HG03432 (cell line): ENCODE data around the gene TARS2.

Experiments used
- ATAC-seq: cut with Tn5 transposase; IDR thresholded peaks from one replicate; pipeline ENCODE4 v1.9.1; 2021; ENCODE audit warnings: mild to moderate bottlenecking, moderate library complexity; ENCODE audit not compliant: unreplicated experiment

Gene TARS2

DNA sequence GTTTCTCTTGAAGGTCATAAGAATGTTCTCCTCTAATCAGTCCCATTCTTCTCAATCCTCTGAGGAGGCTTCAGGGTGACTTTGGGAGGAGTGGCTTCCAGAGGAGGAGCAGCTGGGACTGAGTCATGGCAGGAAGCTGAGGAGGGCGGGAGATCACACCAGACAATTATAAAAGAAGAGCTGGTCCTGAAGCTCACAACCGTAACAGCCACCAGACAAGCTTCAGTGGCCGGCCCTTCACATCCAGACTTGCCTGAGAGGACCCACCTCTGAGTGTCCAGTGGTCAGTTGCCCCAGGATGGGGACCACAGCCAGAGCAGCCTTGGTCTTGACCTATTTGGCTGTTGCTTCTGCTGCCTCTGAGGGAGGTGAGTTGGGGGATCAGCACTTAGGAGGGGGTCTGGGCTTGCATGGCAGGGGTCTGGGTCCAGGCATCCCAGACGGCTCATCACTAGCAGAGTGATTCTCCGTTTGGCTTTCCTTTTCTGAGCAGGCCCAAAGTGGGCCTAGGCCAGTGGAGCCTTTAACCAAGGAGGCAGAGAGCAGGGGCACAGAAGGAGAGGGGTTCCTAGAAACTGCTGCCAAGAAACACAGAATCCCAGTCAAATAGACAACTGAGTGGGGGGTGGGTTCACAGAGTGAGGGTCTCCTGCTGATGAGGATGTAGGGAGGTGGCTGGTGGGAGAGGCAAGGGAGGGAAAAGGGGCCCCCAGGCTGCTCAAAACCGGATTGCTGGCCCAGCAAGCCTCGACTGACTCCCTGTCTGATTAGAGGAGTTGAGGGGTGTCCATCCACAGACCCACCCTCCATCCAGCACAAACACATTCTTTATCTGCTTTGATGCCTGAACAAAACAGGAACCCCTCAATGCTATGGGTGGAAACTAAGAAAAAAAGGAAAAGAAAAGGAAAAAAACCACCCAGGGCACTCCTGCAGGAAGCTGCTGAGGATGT, 21.0 kb downstream of the TARS2 start, which contains the start of gene ECM1:
TSS of gene ECM1 (plus strand) at position 198 of the 953 bp plus-strand sequence. CDS start at position 299, 101 bp downstream.
- no peak for ATAC-seq

DNA sequence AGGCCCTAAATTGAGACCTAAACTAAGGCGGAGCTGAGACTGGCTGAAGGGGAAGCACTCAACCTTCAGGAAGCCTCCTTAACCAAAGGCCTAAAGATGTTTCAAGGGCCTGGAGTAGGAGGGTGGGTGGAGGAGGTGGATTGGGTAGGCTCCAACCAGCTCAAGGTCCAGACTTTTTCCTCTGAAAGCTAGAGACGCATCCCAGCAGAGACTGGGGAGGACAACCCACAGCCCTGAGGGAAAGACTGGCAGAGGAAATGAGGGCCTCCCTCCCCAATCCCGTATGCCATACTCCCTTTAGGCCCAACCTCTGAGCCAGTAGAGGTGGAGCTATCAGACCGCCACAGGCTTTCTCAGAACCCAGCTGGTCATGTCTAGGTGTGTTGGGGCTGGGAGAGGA, 21.8 kb downstream of the TARS2 start:
- no peak for ATAC-seq

DNA sequence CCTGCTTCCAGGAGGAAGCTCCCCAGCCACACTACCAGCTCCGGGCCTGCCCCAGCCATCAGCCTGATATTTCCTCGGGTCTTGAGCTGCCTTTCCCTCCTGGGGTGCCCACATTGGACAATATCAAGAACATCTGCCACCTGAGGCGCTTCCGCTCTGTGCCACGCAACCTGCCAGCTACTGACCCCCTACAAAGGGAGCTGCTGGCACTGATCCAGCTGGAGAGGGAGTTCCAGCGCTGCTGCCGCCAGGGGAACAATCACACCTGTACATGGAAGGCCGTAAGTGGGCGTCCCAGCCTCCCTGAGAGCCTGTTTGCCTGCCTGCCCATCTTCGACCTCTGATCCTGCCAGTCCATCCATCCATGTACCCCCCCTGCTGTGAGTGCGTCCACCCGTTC, 24.3 kb downstream of the TARS2 start:
- no peak for ATAC-seq

DNA sequence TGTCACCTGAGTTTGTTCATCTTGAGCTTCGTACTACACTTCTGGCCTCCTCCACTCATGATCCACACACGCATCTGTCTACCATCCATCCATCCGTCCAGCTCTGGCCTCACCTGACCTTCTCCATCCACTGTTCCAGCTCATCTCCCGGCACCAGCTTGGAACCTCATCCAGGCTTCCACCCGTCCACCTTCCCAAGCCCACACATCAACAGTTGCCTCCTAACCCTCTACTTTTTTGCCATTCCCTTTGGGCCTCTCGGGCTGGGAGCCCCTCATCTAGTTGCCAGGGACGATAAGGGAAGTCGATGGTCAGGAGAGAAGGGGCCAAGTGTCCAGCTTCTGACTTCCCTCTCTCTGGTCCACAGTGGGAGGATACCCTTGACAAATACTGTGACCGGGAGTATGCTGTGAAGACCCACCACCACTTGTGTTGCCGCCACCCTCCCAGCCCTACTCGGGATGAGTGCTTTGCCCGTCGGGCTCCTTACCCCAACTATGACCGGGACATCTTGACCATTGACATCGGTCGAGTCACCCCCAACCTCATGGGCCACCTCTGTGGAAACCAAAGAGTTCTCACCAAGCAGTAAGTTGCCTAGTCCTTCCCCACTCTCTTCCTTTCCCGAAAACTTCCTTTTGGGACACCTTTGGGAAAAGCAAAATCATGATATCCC, 24.9 kb downstream of the TARS2 start:
- ATAC-seq, result no peak

DNA sequence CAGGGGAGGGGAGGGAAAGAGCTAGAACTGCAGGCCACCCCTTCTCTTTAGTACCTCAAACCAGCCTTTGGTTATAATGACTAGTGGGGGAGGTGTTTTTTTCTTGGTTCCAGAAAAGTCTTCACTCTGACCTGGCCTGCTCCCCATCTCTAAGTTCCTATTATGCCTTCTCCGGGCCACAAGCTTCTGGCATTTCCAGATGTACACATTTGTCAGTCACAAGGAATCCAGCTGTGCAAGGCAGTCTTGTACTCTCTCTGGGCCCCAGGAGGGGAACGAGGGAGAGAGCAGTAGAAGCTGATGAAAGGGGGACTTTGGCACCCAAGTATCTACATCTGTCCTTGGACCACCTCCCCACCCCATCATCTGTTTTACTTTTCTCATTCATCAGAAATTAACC, 25.6 kb downstream of the TARS2 start:
- ATAC-seq, result no peak

DNA sequence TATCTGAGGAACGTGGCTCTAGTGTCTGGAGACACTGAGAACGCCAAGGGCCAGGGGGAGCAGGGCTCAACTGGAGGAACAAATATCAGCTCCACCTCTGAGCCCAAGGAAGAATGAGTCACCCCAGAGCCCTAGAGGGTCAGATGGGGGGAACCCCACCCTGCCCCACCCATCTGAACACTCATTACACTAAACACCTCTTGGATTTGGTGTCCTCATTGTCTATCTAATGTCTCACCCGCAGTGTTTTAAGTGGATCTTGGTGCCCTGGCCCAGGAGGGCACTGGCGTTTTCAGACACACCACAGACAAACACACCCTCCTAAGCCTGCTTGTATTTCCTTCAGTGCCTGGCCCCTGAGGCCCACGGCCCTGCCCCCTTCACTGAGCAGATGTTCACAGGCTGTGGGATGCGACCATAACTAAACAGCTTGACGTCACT, 26.2 kb downstream of the TARS2 start:
- no peak for ATAC-seq

DNA sequence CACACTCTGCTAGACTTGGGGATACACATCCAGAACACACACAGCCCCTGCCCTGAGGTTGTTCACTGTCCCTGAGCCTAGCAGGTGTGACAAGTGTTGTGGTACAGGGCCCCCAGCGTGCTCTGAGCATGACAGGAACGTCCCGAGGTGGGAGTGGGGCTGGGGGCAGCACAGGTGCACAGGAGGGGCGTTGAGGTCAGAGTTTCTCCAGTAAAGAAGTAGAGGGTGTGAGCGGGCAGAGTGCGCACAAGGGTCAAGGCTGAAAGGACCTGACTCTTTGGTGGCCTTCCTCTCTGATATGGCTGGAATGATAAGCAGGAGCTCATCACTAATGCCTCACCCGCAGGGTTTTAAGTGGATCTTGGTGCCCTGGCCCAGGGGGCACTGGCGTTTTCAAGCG, 27.0 kb downstream of the TARS2 start:
- ATAC-seq, result no peak

DNA sequence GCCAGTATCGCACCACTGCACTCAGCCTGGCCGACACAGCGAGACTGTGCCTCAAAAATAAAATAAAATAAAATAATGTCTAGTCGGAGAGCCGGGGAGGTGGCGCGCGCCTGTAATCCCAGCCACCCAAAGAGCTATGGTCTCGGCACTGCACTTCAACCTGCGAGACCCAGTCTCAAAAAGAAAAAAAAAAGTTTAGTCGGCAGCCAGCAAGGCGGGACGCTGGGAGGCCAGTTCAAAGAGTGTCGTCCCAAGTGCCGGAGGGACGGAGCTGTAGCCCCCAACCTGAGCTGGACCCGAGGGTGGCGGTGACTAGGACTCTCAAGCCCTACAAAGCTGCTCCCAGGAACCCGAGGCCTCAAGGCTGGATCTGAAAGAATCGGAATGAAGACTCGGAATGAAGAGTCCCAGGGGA, 27.7 kb downstream of the TARS2 start:
- ATAC-seq, result no peak

DNA sequence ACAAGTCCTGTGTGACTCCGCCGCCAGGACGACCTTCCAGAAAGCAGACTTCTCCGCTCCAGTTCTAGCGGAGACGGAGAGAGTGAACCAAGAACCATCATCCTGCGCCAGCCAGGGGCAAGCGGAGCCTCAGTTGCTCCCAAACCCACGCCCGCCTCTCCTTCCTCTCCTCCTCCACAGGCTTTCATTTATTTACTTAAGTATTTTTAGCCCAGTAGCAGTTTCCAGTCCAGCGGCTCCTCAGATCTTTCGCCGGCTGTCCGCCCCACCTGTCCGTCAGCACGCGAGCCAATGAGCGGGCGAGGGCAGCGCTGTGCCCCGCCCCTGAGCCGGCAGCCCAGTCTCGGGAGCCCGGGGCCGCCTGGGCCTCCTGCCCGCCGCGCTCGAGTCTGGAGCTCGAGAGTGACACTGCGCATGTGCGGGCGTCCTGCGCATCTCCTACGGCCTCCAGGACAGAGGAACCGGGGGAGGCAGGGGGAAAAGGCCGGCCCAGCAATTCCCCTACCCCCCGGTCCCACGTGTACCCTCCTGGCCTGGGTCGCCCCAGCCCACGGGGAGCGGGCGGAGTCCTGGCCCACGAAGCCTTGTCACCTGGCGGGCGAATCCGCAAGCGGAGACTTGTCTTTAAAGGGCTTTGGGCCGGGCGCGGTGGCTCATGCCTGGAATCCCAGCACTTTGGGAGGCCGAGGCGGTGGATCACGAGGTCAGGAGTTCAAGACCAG, 28.3 kb downstream of the TARS2 start, which contains the start of gene FALEC:
TSS of gene FALEC (plus strand) at position 425 of the 722 bp plus-strand sequence.
- peak; percentile 97 for ATAC-seq

DNA sequence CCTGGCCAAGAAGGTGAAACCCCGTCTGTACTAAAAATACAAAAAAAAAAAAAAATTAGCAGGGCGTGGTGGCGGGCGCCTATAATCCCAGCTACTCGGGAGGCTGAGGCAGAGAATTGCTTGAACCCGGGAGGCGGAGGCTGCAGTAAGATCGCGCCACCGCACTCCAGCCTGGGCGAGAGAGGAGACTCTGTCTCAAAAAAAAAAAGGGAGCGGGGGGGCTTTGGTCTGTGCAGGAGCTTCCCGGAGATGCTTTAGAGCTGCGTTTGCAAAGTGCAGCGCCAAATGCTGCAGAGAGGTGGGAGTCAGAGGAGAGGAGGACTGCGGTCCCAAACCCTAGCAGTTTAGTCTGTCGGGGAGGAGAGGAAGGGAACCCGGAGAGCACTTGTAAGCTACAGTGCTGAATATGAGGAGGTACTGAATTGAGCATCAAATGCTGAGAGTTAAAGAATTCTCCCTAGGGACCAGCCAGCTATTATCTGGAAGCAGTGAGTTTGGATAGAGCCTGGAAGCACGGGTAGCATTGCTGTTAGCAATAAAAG, 28.9 kb downstream of the TARS2 start:
- ATAC-seq, result peak; percentile 4

DNA sequence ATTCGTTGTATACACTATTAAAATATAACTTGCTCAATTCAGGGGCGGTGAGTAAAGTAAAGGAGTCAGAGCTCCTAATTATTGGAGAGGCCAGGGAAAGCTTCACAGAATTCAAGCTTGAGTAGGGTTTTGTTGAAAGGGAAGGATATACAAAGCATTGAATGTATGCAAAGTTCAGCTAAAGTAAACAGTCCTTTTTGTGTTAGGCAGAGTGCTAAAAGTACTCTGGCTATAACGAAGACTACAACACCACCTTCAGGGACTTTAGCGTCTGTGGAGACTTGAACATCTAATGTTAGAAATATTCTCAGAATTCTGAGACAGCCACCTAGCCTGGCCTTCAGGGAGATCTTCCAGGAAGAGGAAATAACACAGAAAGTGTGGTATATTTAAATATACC, 29.4 kb downstream of the TARS2 start:
- ATAC-seq, result no peak

DNA sequence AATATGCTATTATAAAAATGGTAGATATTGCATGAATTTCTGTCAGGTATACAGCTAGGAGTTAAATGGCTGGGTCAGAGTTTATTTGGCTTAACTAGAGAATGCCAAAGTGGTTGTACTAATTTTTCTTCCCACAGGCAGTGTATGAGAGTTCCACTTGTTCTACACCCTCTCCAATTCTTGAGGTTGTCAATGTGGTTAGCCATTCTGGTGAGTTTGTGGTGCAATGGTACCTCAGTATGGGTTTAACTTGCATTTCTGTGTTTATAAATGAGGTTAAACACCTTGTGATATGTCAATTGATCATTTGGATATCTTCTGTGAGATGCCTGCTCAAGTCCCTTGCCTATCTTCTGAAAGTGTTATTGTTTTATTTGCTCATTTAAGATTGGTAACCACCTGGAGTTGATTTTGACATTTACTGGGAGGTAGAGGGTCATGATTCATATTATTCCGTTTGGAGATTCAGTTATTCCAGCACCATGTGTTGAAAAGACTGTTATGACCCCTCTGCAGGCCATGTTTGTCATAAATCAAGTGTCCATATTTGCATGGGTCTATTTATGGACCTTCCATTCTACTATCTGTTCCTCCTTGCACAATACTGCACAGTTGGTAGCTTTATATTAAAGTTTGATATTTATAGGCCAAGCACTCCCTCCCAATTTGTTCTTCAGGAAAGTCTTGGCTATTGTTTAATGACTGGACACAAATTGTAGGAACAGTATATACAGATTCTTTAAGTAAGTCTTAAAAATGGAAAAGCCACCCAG, 34.2 kb downstream of the TARS2 start:
- no peak for ATAC-seq

DNA sequence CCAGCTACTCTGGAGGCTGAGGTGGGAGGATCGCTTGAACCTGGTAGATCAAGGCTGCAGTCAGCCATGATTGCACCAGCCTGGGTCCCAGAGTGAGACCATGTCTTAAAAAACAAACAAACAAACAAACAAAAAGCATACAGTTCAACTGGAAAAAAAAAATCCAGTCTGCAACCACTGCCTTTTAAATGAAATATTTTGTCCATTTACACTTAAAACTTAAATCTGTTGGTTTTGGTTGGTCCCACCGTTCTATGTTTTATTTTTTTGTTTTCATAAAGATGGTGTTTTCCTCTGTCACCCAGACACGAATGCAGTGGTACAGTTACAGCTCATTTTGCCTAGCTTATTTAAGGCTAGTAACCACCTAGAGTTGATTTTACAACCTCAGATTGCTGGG, 38.1 kb downstream of the TARS2 start:
- ATAC-seq, result no peak

DNA sequence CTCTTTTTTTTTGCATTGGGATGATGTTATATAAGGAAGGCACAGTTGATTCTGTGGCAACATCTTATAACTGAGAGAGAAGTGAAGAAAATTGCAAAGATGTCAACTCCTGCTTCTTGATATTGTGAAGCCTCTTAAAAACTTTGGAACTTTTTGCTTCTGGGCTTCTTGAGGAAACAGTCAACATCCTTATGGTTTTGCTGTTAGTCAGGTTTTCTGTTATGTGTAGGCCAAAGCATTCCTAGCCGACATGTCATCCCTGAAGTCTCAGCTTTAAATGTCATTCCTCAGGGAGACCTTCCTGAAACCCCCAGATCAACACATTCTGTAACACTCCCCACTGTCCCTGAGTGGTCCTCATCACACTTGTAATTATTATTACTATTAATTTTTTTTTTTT, 41.0 kb downstream of the TARS2 start:
- no peak for ATAC-seq

DNA sequence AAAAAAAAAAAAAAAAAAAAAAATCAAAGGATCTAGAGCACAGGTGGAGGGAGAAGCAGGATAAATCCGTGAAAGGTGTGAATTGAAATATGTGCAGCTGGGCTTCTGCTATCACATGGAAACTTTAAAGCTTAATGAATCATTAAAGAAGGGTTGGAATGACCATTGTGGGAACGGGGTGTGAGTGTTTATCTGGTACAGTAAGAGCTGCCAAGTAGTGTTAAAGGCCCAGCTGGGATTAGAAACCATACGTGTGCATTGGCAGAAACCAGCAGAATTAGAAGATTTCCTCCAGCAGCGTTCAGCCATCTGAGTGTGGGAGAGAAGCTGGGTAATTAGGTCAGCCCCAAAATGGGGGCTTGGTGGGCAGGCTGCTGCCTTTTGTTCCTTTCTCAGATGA, 41.8 kb downstream of the TARS2 start:
- no peak for ATAC-seq

DNA sequence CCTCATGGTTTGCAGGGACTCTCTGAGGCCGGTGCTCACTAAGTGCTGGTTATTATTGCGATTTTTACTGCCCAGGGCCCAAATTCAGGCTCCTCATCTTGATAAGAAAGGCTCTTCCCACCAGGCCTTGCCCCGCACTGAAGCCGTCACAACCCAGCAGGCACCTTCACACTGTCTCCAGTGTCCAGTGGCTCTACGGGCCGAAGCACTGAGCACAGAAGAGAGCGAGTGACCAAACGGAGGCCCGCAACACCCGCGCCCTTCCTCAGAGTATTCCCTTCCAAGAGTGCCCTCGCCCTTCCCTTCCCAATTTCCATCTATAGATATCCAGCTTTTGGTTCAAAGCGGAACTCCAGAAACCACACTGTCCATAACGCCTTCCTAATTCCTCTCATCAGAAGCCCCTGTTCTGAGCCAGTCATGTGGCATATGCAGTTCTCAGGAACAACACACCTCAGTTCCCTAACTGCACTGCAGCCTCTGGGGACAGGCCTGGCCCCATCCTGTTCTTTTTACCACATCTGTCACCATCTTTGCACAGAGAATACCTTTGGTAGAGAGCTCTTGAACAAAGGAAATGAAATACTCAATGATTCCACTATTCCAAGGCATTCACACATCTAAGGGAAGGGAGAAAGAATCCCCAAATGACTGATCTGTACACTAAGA, 43.4 kb downstream of the TARS2 start:
- no peak for ATAC-seq

DNA sequence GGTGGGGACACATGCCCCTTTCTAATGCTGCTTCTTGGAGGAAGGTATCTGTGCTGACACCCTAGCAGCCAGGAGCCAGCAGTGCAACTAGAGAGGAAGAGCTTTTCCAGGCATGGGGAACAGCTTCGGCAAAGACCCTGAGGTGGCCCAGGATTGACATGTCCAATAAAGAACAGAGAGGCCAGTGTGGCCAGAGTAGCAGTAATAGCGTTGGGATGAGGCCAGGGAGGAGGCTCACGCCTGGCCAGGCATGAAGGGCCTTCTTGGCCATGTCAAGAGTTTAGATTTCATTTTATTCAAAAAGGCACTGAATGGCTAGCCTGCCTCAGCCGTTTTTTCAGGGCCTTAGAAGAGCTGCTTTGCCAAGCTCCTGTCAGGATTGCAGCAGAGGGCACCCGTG, 45.6 kb downstream of the TARS2 start:
- no peak for ATAC-seq

DNA sequence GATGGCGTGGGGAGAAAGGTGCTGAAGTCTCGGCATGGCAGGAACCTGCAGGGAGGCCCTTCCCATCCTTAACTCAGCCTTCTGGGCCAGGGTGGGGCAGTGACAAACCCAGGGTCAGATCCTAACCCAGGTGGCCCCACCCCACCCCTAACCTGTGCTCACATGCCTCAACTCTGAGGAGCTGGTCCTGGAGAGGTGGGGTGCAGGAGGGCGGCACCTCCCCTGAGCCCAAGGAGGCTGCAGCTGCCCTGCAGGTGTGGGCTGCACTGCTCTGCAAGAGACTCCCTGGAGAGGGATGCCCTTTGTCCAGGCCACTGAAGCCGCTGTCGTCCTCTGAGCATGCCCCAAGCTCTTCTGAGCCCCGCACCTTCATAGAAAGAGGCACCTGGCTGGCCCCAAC, 46.8 kb downstream of the TARS2 start:
- ATAC-seq, result no peak

DNA sequence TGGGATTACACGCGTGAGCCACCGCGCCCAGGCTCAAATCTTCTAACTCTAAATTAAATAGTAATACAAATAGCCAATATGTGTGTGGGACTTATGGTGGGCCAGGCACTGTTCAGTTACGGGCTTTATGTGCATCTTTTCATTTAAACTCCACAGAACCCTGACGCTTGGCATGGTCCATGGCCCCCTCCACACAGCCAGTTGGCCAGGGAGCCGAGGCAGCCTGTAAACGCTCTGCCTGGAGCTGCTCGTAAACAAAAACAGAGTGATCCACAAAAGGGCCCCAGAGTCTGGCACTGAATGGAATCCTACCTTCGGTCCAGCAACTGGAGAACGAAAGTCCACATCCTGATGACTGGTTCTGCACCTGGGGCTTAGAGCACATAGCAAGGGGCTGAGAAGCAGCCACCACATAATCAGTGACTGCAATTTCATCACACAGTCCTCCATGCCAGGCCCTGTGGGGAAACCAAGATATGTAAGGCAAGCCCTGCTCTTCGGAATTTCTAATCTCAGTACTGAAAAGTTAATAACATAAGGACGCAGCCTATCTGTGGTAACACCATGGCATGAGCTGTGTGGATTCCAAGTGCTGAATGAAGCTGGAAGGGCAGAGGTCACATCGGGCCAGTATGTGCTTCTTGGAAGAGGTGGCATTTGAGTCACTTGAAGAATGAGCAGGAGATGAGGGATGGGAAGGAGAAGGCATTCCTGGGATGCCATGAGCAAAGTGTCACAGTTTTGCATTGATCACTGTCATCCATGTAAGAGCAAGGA, 48.5 kb downstream of the TARS2 start:
- no peak for ATAC-seq
